GM21526 (cell line): ENCODE data around the gene TACC3.

Source experiments
- ATAC-seq: cut with Tn5 transposase; IDR thresholded peaks from one replicate; pipeline ENCODE4 v1.9.1; 2021; ENCODE audit warnings: moderate library complexity; ENCODE audit not compliant: unreplicated experiment, low FRiP score

The TACC3 gene

GRCh38 chr4:1786544-1787362, 65.4 kb downstream of the TACC3 start:
- ATAC-seq: no peak

- no peak for ATAC-seq
Observed at GRCh38 chr4:1787411-1788077, 66.2 kb downstream of the TACC3 start.

GRCh38 chr4:1788254-1788973, 67.1 kb downstream of the TACC3 start:
- no peak for ATAC-seq

GRCh38 chr4:1789552-1789951, 68.2 kb downstream of the TACC3 start:
- ATAC-seq: no peak

- no peak for ATAC-seq
Observed at GRCh38 chr4:1790005-1790404, 68.7 kb downstream of the TACC3 start.

- ATAC-seq: no peak
Observed at GRCh38 chr4:1792158-1792831, 71.0 kb downstream of the TACC3 start.

- ATAC-seq: peak; percentile 45
Observed at GRCh38 chr4:1792832-1793495, 71.6 kb downstream of the TACC3 start, which contains the start of gene FGFR3. FGFR3 (plus strand) TSS chr4:1793293; CDS start chr4:1793935, 642 bp downstream.

- no peak for ATAC-seq
Observed at GRCh38 chr4:1793496-1793840, 72.1 kb downstream of the TACC3 start.

- ATAC-seq: no peak
Observed at GRCh38 chr4:1793940-1794808, 72.9 kb downstream of the TACC3 start.
